ENCODE results near the gene DR1.

DNA sequence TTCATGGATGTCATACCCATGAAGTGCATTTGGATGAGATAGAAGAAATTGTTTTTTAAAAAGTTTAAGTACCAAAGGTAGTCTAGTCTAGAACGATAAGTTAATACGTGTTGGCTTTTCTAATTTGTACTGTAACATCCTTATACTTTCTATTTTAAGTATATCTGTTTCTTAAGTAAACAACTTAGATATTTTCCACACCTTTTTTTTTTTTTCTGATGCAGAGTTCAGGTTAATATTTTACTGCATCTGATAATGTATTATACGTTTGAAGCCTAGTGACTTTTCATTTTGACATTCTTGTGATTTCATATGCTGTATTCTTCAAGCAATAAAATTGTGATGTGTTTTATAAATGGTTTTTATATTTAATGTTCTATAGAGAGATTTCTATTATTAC, 16.5 kb downstream of the DR1 start:
- TF ChIP-seq GATA3 (IDR thresholded peaks at IDR 0.05; ENCODE audit: low read depth, low read length) (no peak), GATA2 (IDR thresholded peaks at IDR 0.05; ENCODE audit: low read depth, low read length) (no peak)
